Activated T-cell treated with anti-CD3 and anti-CD28 coated beads, Interleukin-2, amount 50 U/mL, for 24 hours (primary cell): Measurements from ENCODE around the gene GKN2.
A peak's percentile ranks its signal among the peaks of the same experiment; 100 is the strongest.

Source experiments
- DNase-seq: peaks from one replicate; pipeline ENCODE4 v3.0.0-alpha.2; 2020
- H3K27ac Mint-ChIP-seq: 2 replicates; pipeline ENCODE4 v1.8.0; 2020; ENCODE audit warnings: mild to moderate bottlenecking, mixed read lengths
- H3K27me3 Mint-ChIP-seq: 2 replicates; pipeline ENCODE4 v1.8.0; 2020; ENCODE audit warnings: mixed read lengths
- H3K36me3 Mint-ChIP-seq: 2 replicates; pipeline ENCODE4 v1.8.0; 2020; ENCODE audit warnings: low read depth, mixed read lengths
- H3K4me1 Mint-ChIP-seq: 2 replicates; pipeline ENCODE4 v1.8.0; 2020; ENCODE audit warnings: low read depth, mixed read lengths
- H3K4me3 Mint-ChIP-seq: 2 replicates; pipeline ENCODE4 v1.8.0; 2020; ENCODE audit warnings: mild to moderate bottlenecking, moderate library complexity, mixed read lengths
- H3K9me3 Mint-ChIP-seq: 2 replicates; pipeline ENCODE4 v1.8.0; 2020; ENCODE audit warnings: mixed read lengths

The GKN2 gene

DNA sequence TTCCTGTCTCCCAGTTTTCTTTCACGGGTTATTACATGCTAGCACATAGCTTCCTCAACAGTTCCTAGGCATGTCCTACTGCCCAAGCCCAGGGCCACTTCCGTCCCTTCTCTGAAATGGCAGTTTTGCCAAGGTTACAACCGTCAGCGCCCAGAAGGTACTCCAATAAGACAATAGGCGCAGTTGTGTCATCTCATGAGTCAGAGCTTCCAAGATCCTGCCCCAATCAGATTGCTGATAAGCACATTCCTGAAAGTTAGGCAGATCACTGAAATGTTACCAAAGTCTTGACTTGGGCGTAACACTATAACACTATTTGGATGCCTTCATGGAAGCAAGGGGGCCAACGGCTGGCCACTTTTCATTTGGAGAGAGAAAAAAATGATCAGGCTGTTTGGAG is 34.2 kb downstream of the GKN2 start:
- H3K4me1 Mint-ChIP-seq = peaks cover 3% of the 10 kb centered on the region
- H3K9me3 Mint-ChIP-seq = no peaks in the 10 kb centered on the region
- no peak overlapping the region for H3K27ac Mint-ChIP-seq
- no peaks in the 10 kb centered on the region for H3K27me3 Mint-ChIP-seq
- DNase-seq = no peak
- H3K4me3 Mint-ChIP-seq = no peak overlapping the region
- H3K36me3 Mint-ChIP-seq = no peaks in the 10 kb centered on the region

DNA sequence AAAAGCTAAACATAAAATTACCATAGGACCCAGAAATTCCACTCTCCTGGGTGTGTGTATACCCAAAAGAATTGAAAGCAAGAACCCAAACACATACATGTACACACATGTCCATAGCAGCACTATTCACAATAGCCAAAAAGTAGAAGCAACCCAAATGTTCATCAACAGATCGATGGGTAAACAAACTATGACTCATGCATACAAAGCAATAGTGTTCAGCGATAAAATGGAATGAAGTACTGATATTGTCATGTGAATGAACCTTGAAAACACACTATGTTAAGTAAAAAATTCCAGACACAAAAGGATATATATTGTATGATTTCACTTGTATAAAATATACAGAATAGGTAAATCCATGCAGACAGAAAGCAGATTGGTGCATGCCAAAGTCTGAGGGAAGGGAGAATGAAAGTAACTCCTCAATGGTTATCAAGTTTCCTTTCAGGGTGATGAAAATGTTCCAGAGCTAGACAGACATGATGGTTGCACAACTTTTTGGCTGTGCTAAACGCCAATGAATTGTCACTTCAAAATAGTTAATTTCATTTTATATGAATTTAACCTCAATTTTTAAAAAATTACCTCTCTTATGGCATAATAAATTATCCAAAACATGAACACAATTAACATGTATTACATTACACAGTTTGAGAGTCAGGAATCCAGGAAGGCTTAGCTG is 35.5 kb downstream of the GKN2 start:
- peaks cover 3% of the 10 kb centered on the region for H3K4me1 Mint-ChIP-seq
- no peak for DNase-seq
- no peaks in the 10 kb centered on the region for H3K9me3 Mint-ChIP-seq
- no peaks in the 10 kb centered on the region for H3K36me3 Mint-ChIP-seq
- H3K27ac Mint-ChIP-seq = no peak overlapping the region
- no peak overlapping the region for H3K4me3 Mint-ChIP-seq
- no peaks in the 10 kb centered on the region for H3K27me3 Mint-ChIP-seq

- H3K4me3 Mint-ChIP-seq = no peak overlapping the region
- no peak overlapping the region for H3K27ac Mint-ChIP-seq
- no peak for DNase-seq
- peaks cover 3% of the 10 kb centered on the region for H3K4me1 Mint-ChIP-seq
- H3K27me3 Mint-ChIP-seq = no peaks in the 10 kb centered on the region
- H3K36me3 Mint-ChIP-seq = no peaks in the 10 kb centered on the region
- no peaks in the 10 kb centered on the region for H3K9me3 Mint-ChIP-seq
These were observed 36.5 kb downstream of the GKN2 start for GRCh38 chr2:68916226-68916625.

GRCh38 chr2:68915393-68915792 is 37.3 kb downstream of the GKN2 start:
- DNase-seq = no peak
- H3K27ac Mint-ChIP-seq = no peak overlapping the region
- H3K4me1 Mint-ChIP-seq = peaks cover 5% of the 10 kb centered on the region
- H3K9me3 Mint-ChIP-seq = no peaks in the 10 kb centered on the region
- no peaks in the 10 kb centered on the region for H3K36me3 Mint-ChIP-seq
- no peaks in the 10 kb centered on the region for H3K27me3 Mint-ChIP-seq
- no peak overlapping the region for H3K4me3 Mint-ChIP-seq

DNA sequence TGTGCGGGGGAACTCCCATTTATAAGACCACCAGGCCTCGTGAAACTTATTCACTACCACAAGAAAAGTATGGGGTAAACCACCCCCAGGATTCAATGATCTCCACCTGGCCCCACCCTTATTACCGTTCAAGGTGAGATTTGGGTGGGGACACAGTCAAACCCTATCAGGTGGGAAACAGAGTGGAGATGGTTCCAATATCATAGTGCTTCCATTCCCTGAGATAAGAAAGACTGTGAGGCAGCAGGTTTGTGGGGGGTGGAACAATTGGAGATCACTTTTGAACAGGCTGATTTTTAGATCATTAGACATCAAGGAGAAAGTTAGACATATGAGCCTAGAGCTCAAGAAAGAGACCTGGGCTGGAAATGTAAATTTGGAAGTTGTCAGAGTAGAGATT is 39.3 kb downstream of the GKN2 start:
- Mint-ChIP-seq H3K4me1 (peaks cover 22% of the 10 kb centered on the region), H3K4me3 (no peak overlapping the region), H3K27me3 (no peaks in the 10 kb centered on the region), H3K27ac (no peak overlapping the region), H3K9me3 (no peaks in the 10 kb centered on the region), H3K36me3 (no peaks in the 10 kb centered on the region)
- DNase-seq = no peak

- Mint-ChIP-seq H3K9me3 (no peaks in the 10 kb centered on the region), H3K27ac (no peak overlapping the region), H3K36me3 (no peaks in the 10 kb centered on the region), H3K4me3 (no peak overlapping the region), H3K27me3 (no peaks in the 10 kb centered on the region), H3K4me1 (peaks cover 28% of the 10 kb centered on the region)
- DNase-seq = no peak
These were observed 40.0 kb downstream of the GKN2 start for GRCh38 chr2:68912732-68913131.

- Mint-ChIP-seq H3K4me1 (peaks cover 31% of the 10 kb centered on the region), H3K9me3 (no peaks in the 10 kb centered on the region), H3K27ac (no peak overlapping the region), H3K27me3 (no peaks in the 10 kb centered on the region), H3K36me3 (no peaks in the 10 kb centered on the region), H3K4me3 (no peak overlapping the region)
- DNase-seq = no peak
These were observed 40.6 kb downstream of the GKN2 start for GRCh38 chr2:68912111-68912510.

DNA sequence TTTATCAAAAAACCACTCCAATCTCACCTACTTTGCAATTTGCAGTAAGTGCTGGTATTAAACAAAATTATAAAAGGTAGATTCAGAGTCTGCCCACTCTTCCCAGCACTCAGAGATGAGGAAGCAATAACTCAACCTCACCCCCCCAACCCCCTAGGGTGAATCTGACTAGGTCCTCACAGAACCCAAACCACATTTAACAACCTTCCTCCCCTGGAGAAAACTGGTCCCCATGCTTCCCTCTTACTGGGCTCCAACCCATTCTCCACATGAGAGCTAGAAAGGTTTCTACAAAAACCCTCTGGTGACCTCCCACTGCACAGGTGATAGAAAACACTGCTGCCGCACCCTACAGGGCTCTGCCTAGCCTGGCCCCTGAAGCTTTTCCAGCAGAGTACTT is 41.0 kb downstream of the GKN2 start:
- Mint-ChIP-seq H3K27ac (no peak overlapping the region), H3K27me3 (no peaks in the 10 kb centered on the region), H3K9me3 (no peaks in the 10 kb centered on the region), H3K36me3 (no peaks in the 10 kb centered on the region), H3K4me1 (peaks cover 33% of the 10 kb centered on the region), H3K4me3 (no peak overlapping the region)
- no peak for DNase-seq

- Mint-ChIP-seq H3K9me3 (no peaks in the 10 kb centered on the region), H3K27ac (no peak overlapping the region), H3K4me3 (no peak overlapping the region), H3K36me3 (no peaks in the 10 kb centered on the region), H3K27me3 (no peaks in the 10 kb centered on the region), H3K4me1 (peaks cover 35% of the 10 kb centered on the region)
- no peak for DNase-seq
These were observed 41.4 kb downstream of the GKN2 start for GRCh38 chr2:68911246-68911645.

GRCh38 chr2:68909793-68910674 is 42.7 kb downstream of the GKN2 start:
- Mint-ChIP-seq H3K4me3 (no peak overlapping the region), H3K9me3 (no peaks in the 10 kb centered on the region), H3K36me3 (no peaks in the 10 kb centered on the region), H3K27ac (peak overlapping the region; percentile 72), H3K27me3 (no peaks in the 10 kb centered on the region), H3K4me1 (peaks cover 35% of the 10 kb centered on the region)
- DNase-seq = peak; percentile 77

DNA sequence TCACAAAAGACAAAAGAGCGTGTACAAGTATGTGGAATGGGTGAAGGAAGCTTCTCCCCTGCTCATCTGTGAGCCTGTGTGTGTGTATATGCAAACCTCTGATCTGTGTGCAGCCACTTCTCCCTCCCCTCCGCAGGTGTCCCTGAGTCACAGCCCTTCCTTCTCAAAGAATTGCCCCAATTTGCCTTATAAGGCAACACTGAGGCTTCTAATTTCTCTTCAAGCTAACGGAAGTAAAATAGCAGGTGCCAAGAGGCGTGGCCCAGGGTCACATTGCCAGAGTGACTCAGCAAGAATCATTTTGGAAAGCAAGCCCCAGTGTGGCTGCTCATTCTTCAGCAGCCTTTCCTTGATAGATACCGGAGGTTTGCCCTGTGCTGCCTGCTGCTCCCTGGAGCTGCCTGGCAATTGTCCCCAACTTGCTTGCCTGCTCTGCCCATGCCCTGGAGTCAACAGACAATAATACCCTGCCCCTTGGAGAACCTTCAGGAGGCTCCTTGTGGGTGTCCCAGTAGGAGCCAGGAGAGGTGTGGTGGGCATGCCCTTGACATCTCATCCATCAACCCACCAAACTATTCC is 44.2 kb downstream of the GKN2 start:
- H3K9me3 Mint-ChIP-seq = no peaks in the 10 kb centered on the region
- H3K4me1 Mint-ChIP-seq = peaks cover 35% of the 10 kb centered on the region
- H3K4me3 Mint-ChIP-seq = peak overlapping the region; percentile 34
- peak overlapping the region; percentile 97 for H3K27ac Mint-ChIP-seq
- no peaks in the 10 kb centered on the region for H3K36me3 Mint-ChIP-seq
- no peaks in the 10 kb centered on the region for H3K27me3 Mint-ChIP-seq
- DNase-seq = peak; percentile 83

DNA sequence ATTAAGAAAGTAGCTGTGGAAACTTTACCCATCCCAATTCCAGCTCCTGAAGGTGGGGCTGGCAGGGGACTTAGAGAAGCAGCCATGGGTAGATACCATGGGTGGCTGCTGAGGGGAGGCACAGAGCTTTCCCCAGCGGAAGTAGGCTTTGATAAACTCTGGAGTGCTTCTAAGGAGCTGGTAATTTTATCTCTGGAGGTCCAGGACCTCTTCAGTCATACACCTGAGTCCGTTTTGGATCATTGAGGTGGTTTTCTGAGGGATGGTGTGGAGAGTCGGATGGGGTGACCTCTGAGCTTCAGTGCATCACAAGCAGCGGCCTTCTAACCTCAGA is 44.8 kb downstream of the GKN2 start:
- H3K27me3 Mint-ChIP-seq = no peaks in the 10 kb centered on the region
- no peaks in the 10 kb centered on the region for H3K36me3 Mint-ChIP-seq
- peaks cover 35% of the 10 kb centered on the region for H3K4me1 Mint-ChIP-seq
- peak overlapping the region; percentile 34 for H3K4me3 Mint-ChIP-seq
- H3K9me3 Mint-ChIP-seq = no peaks in the 10 kb centered on the region
- DNase-seq = peak; percentile 38
- peak overlapping the region; percentile 97 for H3K27ac Mint-ChIP-seq

- Mint-ChIP-seq H3K4me3 (peak overlapping the region; percentile 34), H3K36me3 (no peaks in the 10 kb centered on the region), H3K27ac (peak overlapping the region; percentile 97), H3K9me3 (no peaks in the 10 kb centered on the region), H3K27me3 (no peaks in the 10 kb centered on the region), H3K4me1 (peaks cover 35% of the 10 kb centered on the region)
- DNase-seq = no peak
These were observed 45.3 kb downstream of the GKN2 start for GRCh38 chr2:68907232-68907919.

DNA sequence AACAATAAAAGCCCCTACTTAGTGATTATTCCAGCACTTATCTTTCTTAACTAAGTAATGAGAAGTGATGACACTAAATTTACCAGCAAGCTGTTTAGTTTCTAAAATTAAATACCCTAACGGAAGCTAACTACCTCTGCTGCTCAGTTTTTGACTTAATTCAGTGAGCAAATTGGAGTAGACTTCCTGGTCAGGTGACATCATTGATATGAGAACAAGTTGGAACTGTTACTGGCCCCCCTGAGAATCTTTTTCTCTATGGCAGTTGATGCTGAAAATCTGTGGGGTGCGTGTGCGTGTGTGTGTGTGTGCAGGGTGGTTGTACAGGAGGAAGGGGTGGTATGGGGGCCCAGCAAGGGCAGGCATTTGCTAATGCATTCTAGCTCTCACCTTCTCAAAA is 46.0 kb downstream of the GKN2 start:
- no peak overlapping the region for H3K4me3 Mint-ChIP-seq
- no peak for DNase-seq
- no peaks in the 10 kb centered on the region for H3K36me3 Mint-ChIP-seq
- H3K27me3 Mint-ChIP-seq = no peaks in the 10 kb centered on the region
- no peaks in the 10 kb centered on the region for H3K9me3 Mint-ChIP-seq
- H3K4me1 Mint-ChIP-seq = peaks cover 35% of the 10 kb centered on the region
- H3K27ac Mint-ChIP-seq = peak overlapping the region; percentile 20
